HG03457 (cell line): ENCODE data around the gene WIPF3.

ENCODE experiments used
- ATAC-seq: cut with Tn5 transposase; IDR thresholded peaks from one replicate; pipeline ENCODE4 v1.9.1; 2021; ENCODE audit warnings: moderate number of reproducible peaks; ENCODE audit not compliant: unreplicated experiment

Gene WIPF3

GRCh38 chr7:29900745-29901144 lies 94.4 kb downstream of the WIPF3 start:
- no peak for ATAC-seq

- no peak for ATAC-seq
Observed at GRCh38 chr7:29906200-29907022, 100.1 kb downstream of the WIPF3 start.

GRCh38 chr7:29914180-29914579 lies 107.9 kb downstream of the WIPF3 start:
- no peak for ATAC-seq

GRCh38 chr7:29915481-29916215 lies 109.3 kb downstream of the WIPF3 start:
- no peak for ATAC-seq

DNA sequence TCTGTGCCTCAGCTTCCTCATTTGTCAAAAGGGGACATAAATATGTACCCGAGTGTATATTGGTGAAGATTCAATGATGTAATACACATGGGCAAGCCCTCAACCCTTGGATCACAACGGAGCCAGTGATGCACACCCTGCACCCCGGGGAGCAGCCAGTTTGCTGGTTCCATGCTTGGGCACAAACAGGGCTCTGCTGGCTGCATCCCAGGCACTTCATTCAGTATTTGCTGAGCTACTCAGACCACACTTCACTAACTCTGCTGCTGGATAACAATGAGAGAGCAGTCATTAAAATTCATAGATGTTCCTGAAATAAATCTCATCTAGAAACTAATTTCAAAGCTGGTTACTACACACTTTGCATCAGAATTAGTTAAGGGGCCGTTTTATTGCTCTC lies 111.3 kb downstream of the WIPF3 start:
- no peak for ATAC-seq

DNA sequence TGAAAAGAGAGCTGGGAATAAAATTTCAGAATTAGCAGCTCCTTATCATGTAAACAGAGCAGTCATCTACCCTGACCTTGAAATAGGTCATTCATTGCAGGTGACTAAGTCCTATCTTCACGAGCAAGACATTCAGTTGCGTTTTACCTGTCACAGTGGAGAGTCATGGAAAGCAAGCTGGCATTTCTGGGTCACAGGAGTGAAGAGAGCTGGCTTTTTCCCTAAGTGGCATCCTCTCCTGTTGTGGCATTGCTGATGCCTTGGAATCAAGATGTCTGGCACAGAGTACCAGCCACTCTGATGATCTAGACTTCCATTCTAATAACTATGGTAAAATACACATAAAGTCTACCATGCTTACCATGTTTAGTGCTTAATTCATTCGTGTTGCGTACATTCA lies 112.5 kb downstream of the WIPF3 start:
- ATAC-seq: no peak

GRCh38 chr7:29919790-29920189 lies 113.5 kb downstream of the WIPF3 start:
- no peak for ATAC-seq

DNA sequence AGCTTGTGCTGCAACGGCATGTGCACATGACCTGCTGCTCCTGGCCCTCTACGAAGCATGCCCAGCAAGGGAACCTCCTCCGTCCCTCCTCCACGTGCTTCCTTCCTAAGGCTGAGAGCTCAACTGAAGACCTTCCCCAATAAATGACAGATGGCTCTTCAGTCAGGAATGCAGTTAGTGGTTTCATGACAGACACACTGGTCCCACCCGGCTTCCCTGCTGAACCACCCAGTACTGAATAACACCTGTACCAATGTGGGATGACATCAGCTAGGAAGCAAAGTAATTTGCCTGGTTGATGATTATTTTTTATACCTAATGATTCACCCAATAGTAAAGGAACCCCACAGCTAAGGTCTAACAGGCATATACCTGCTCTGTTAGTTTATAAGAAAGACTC lies 114.2 kb downstream of the WIPF3 start:
- no peak for ATAC-seq

GRCh38 chr7:29921404-29922010 lies 115.2 kb downstream of the WIPF3 start:
- ATAC-seq: no peak

- no peak for ATAC-seq
Observed at GRCh38 chr7:29922921-29923700, 116.8 kb downstream of the WIPF3 start.

GRCh38 chr7:29924006-29924405 lies 117.7 kb downstream of the WIPF3 start:
- no peak for ATAC-seq

GRCh38 chr7:29924684-29925083 lies 118.4 kb downstream of the WIPF3 start:
- ATAC-seq: no peak

DNA sequence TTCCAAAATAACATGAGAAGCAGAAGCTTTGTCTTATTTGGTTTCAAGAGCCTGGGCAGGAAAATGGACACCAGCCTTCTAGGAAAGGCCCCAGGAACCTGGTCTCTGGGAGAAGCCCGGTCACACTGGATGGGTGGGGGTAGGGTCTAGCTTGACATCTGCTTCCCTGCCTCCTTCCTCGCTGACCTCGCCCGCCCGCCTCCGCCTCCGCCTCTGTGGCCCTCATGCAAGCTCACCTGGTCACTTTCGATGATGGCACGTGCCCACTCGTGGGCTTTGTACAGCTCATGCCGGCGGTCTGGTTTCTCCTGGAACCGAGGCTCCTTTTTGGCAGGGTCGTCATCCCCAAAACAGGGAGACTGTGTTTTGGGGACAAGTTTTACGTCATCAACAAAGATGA lies 119.9 kb downstream of the WIPF3 start:
- ATAC-seq: no peak

GRCh38 chr7:29926741-29927140 lies 120.4 kb downstream of the WIPF3 start:
- no peak for ATAC-seq

GRCh38 chr7:29929018-29929807 lies 122.9 kb downstream of the WIPF3 start:
- ATAC-seq: no peak

GRCh38 chr7:29935111-29935510 lies 128.8 kb downstream of the WIPF3 start:
- ATAC-seq: no peak

DNA sequence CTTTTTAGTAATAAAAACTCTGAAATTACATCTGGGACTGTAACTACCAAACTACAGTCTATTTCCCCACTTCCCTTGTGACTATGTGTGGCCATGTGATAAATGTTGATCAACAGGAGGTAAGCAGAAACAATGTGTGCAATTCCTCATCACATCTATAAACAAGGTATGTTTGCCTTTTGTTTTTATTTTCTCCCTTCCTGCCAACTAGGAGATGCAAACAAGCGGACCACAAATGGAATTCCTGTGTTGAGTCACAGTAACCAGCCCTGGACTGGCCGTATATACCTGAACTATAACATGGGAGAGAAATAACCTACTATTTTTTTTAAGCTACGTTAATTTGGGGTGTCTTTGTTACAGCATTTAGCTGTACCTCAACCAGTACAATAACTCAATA lies 130.8 kb downstream of the WIPF3 start:
- no peak for ATAC-seq

- ATAC-seq: no peak
Observed at GRCh38 chr7:29940199-29940598, 133.9 kb downstream of the WIPF3 start.

- no peak for ATAC-seq
Observed at GRCh38 chr7:29945259-29945809, 139.0 kb downstream of the WIPF3 start.
